ENCODE results near the gene SSBP4. TPM values are rescaled to one million over a fixed set of nuclear protein-coding genes. Genes with fewer than 3 reads are reported as not detected.

SSBP4 gene
- total RNA-seq, 6 donors from 2014 or later, result 52.0 to 157 (median 84.1) TPM

DNA sequence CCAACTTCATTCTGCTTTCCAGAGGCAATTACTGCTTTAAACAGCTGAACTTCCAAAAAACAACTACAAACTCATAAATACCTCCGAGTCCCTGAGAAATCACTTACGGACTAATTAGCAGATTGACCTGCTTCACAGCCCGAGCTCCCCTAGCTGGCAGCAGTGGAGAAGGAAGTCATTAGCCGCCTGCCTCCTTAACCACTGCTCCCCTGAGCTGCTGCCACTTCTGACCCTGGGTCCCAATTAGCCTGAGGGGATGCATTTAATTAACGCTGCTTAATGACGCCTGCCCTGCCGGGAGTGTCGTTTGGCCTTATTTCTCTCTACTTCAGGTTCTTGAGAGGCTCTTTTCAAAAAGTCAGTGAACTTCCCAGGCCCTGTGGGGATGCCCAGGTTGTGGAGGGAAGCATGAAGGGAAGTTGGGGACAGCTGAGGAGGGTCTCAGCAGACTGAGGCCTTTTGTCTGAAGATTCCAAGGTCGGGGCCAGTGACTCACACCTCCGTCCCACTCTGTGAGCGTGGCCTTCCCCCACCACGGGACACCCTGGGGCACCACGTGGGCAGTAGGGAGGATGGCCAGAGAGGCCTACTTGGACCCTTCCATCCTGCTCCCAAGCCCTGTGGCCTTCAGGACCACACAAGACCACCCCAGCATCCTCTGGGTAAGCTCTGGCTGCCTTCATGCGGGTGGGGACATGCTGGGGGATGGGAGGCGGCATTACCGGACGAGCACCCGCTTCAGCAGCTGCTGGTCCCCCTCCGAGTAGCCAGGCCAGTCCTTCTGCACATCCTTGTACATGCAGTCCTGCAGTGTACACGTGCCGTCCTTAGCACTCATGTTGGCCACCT is 38.5 kb downstream of the SSBP4 start:
- WGBS, 2 donors, result 88 to 89% methylated on average over 17 to 19 of the region's 21 CpGs
- Histone ChIP-seq H3K4me3 (no peak overlapping the region), H3K27me3 (no peaks in the 10 kb centered on the region), H3K9me3 (no peaks in the 10 kb centered on the region), H3K27ac (peak overlapping the region in 1 of 4 donors; percentile 16), H3K36me3 (peaks cover 3 to 86% (median 47%) of the 10 kb centered on the region in 4 donors), H3K4me1 (peaks cover 5 to 14% (median 11%) of the 10 kb centered on the region in 4 donors)
- ATAC-seq (ENCODE audit: low FRiP score in 2 of 2) (no peak), DNase-seq (peak in 1 of 2 donors; percentile 33)
- no peak for TF ChIP-seq POLR2A (IDR thresholded peaks at IDR 0.05)
- TF ChIP-seq POLR2AphosphoS5 (IDR thresholded peaks at IDR 0.05), result no peak
- TF ChIP-seq EP300 (IDR thresholded peaks at IDR 0.05), result no peak
- TF ChIP-seq, protein P1, sequence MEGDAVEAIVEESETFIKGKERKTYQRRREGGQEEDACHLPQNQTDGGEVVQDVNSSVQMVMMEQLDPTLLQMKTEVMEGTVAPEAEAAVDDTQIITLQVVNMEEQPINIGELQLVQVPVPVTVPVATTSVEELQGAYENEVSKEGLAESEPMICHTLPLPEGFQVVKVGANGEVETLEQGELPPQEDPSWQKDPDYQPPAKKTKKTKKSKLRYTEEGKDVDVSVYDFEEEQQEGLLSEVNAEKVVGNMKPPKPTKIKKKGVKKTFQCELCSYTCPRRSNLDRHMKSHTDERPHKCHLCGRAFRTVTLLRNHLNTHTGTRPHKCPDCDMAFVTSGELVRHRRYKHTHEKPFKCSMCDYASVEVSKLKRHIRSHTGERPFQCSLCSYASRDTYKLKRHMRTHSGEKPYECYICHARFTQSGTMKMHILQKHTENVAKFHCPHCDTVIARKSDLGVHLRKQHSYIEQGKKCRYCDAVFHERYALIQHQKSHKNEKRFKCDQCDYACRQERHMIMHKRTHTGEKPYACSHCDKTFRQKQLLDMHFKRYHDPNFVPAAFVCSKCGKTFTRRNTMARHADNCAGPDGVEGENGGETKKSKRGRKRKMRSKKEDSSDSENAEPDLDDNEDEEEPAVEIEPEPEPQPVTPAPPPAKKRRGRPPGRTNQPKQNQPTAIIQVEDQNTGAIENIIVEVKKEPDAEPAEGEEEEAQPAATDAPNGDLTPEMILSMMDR (IDR thresholded peaks at IDR 0.05), result no peak

GRCh38 chr19:18460900-18461299 is 41.7 kb downstream of the SSBP4 start:
- H3K9me3 ChIP-seq, result no peaks in the 10 kb centered on the region
- no peak for DNase-seq
- H3K4me3 ChIP-seq, result no peak overlapping the region
- 95% methylated on average over 11 of the region's 12 CpGs; no CpG with 5 or more reads in 1 of the 2 donors for WGBS, 2 donors
- peak overlapping the region; percentile 50 to 70 (median 64) for H3K27ac ChIP-seq
- peaks cover 28 to 35% (median 31%) of the 10 kb centered on the region in 4 donors for H3K4me1 ChIP-seq
- no peaks in the 10 kb centered on the region for H3K27me3 ChIP-seq
- TF ChIP-seq EP300 (IDR thresholded peaks at IDR 0.05), result no peak
- TF ChIP-seq, protein P1 (IDR thresholded peaks at IDR 0.05), result no peak
- no peak for TF ChIP-seq POLR2A (IDR thresholded peaks at IDR 0.05)
- no peak for TF ChIP-seq POLR2AphosphoS5 (IDR thresholded peaks at IDR 0.05)
- H3K36me3 ChIP-seq, result peaks cover 3 to 81% (median 54%) of the 10 kb centered on the region in 4 donors
- no peak for ATAC-seq (ENCODE audit: low FRiP score in 2 of 2)

DNA sequence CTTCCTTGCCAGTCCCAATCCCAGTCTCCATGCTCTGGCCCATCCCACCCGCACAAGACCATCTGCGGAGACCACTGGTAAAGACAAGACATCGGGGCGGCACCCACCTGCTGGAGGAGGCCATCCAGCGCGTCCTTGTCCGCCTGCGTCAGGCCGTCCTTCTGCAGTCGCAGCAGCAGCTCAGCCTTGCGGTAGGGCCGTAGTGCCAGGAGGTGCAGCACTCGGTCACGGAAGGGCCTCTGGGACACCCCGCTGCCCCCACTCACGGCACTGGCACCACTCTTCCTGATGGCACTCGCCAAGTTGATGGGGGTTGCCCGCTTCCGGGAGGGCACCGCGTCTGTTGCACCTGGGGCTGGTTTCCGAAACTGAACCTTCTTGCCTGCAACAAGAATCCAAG is 42.3 kb downstream of the SSBP4 start:
- Histone ChIP-seq H3K36me3 (peaks cover 3 to 75% (median 50%) of the 10 kb centered on the region in 4 donors), H3K9me3 (no peaks in the 10 kb centered on the region), H3K4me3 (no peak overlapping the region), H3K4me1 (peaks cover 32 to 40% (median 35%) of the 10 kb centered on the region in 4 donors), H3K27ac (peak overlapping the region in 1 of 4 donors; percentile 70), H3K27me3 (no peaks in the 10 kb centered on the region)
- ATAC-seq (ENCODE audit: low FRiP score in 2 of 2) (no peak), DNase-seq (peak in 1 of 2 donors; percentile 76)
- 96 to 99% methylated on average over 14 to 21 of the region's 22 CpGs for WGBS, 2 donors
- TF ChIP-seq, protein P1 (IDR thresholded peaks at IDR 0.05), result no peak
- TF ChIP-seq POLR2AphosphoS5 (IDR thresholded peaks at IDR 0.05), result no peak
- TF ChIP-seq EP300 (IDR thresholded peaks at IDR 0.05), result no peak
- TF ChIP-seq POLR2A (IDR thresholded peaks at IDR 0.05), result no peak

DNA sequence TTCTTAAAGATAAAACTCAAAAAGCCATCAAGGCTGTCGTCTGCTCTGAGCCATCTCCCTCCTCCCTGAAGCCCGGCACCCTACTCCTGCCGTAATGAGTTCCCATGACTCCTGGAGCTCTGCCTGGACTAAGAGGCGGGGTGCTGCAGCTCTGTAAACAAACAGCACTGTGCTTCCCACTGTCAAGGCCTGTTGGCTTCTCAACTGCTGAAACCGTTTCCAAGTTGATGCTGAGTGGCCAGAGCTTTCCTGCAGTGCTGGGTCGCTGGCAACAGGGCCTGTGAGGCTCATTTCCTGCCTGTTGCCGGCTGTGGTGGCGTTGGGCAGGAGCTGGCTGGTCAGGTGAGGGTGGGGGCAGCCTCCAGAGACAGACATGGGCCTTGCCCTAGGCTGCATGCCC is 45.4 kb downstream of the SSBP4 start:
- ATAC-seq (ENCODE audit: low FRiP score in 2 of 2) (peak; percentile 44 to 70), DNase-seq (peak in 1 of 2 donors; percentile 87)
- Histone ChIP-seq H3K4me3 (no peak overlapping the region), H3K36me3 (peaks cover 0 to 44% (median 27%) of the 10 kb centered on the region in 4 donors), H3K27me3 (no peaks in the 10 kb centered on the region), H3K9me3 (no peaks in the 10 kb centered on the region), H3K27ac (peak overlapping the region; percentile 56 to 83 (median 66)), H3K4me1 (peaks cover 41 to 49% (median 46%) of the 10 kb centered on the region in 4 donors)
- TF ChIP-seq POLR2AphosphoS5 (IDR thresholded peaks at IDR 0.05) (peak; percentile 66), POLR2A (IDR thresholded peaks at IDR 0.05) (no peak)
- WGBS, 2 donors, result 3 to 12% methylated on average over 4 to 8 of the region's 8 CpGs

DNA sequence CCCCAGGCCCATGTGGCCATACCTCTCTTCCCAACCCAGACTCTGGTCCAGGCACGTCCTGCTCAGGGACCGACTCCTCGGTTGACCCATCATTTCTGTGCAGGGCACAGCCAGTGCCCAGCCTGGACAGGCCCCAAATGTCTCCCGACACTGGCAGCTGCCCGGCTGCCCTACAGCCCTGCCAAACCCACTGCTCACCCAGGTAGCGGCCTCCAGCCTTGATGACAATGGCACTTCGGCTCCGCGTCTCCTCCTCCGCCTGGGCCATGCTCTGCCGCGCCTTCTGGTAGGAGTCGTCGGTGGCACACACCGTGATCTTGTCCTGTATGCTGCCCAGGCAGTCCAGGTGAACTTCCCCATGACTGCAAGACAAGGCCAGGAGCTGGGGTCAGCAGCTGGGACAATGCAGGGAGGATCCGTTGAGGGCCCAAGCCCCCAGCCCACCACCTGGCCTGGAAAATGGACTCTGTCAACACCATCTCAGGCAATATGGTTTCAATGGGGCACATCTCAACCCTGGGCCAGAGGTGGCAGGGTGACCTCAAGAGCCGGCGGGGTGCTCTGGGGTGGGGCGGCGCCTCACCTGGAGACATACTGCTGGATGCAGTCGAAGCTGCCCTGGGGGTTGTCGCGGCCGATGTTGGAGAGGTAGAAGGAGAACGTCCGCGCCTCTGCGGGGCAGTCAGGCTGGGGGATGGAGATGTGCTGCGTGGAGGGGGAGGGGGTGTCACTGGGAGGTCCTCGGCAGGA is 46.2 kb downstream of the SSBP4 start:
- no peak overlapping the region for H3K4me3 ChIP-seq

More for the DNA sequence above, 46.2 kb downstream of the SSBP4 start:
- Histone ChIP-seq H3K36me3 (peaks cover 0 to 38% (median 21%) of the 10 kb centered on the region in 4 donors), H3K27me3 (no peaks in the 10 kb centered on the region), H3K9me3 (no peaks in the 10 kb centered on the region), H3K27ac (peak overlapping the region; percentile 56 to 83 (median 66)), H3K4me1 (peaks cover 45 to 56% (median 49%) of the 10 kb centered on the region in 4 donors)
- DNase-seq, result peak in 1 of 2 donors; percentile 66
- TF ChIP-seq, protein P1 (IDR thresholded peaks at IDR 0.05), result no peak
- TF ChIP-seq POLR2A (IDR thresholded peaks at IDR 0.05), result no peak
- TF ChIP-seq EP300 (IDR thresholded peaks at IDR 0.05), result no peak
- TF ChIP-seq POLR2AphosphoS5 (IDR thresholded peaks at IDR 0.05), result no peak
- WGBS, 2 donors, result 93% methylated on average over 28 to 29 of the region's 30 CpGs
- no peak for ATAC-seq (ENCODE audit: low FRiP score in 2 of 2)
